K562 (cell line): Measurements from ENCODE around the gene TGFA. TPM values are rescaled to one million over a fixed set of nuclear protein-coding genes. Genes with fewer than 3 reads are reported as not detected.

Experiments
- ATAC-seq: fragments of 200-7000 bp; cut with Tn5 transposase; 3 replicates; pipeline ENCODE4 v1.9.1; 2020; ENCODE audit warnings: moderate library complexity
- BruUV-seq: library from RNA; stranded (reverse); fragments of 400-500 nt; replicated peaks from 2 replicates; lab custom pipeline; 2021; lab: Mats Ljungman, UMichigan
- CTCF ChIA-PET: fragments of 300-600 bp; formaldehyde crosslinking; extraction: SDS; loops from one replicate; lab custom pipeline; 2021; ENCODE audit warnings: low intra/inter-chr PET ratio; lab: Yijun Ruan, JAX
- POLR2A ChIA-PET: fragments of 300-600, 350-650 bp; sonication (Branson Sonifier 250); formaldehyde crosslinking; extraction: SDS; loops from one replicate; lab custom pipeline; 2021; ENCODE audit warnings: antibody characterized with exemption, inconsistent platforms; lab: Yijun Ruan, JAX
- DNase-seq, 4 experiments: peaks; one replicate each; pipeline versions ENCODE4 v3.0.0 to v3.0.0-alpha.2; 2011 to 2018; ENCODE audit warnings: low spot score in 3 of 4, mixed read lengths in 3 of 4; ENCODE audit errors: extremely low read depth in 1 of 4
- FAIRE-seq: peaks from 2 replicates; lab custom pipeline; 2011; peaks lifted over from hg19 to GRCh38; lab: Jason Lieb, UNC
- H2AFZ ChIP-seq: 2 replicates; pipeline ENCODE4 v1.6.0; 2011; ENCODE audit warnings: low read depth, low read length, control low read depth, inconsistent platforms
- H3K27ac ChIP-seq: fragments of 200-600 bp; 3 replicates; pipeline ENCODE4 v1.8.0; 2011; ENCODE audit warnings: low read depth, mild to moderate bottlenecking, control low read depth, inconsistent platforms, low read length, moderate library complexity, mixed read lengths; ENCODE audit errors: extremely low read depth
- H3K27me3 ChIP-seq, 2 experiments: fragments of 300-600 bp in 1 of 2; 2 replicates in 1 of 2; 3 replicates in 1 of 2; pipeline versions ENCODE4 v1.6.0 to v1.8.0; 2011; ENCODE audit warnings: inconsistent platforms in 2 of 2, low read length in 2 of 2, mild to moderate bottlenecking in 1 of 2, mixed read lengths in 1 of 2, moderate library complexity in 1 of 2; ENCODE audit not compliant: control insufficient read depth in 2 of 2, insufficient read depth in 2 of 2
- H3K36me3 ChIP-seq: fragments of 300-600 bp; 3 replicates; pipeline ENCODE4 v1.8.0; 2011; ENCODE audit warnings: mild to moderate bottlenecking, low read length, inconsistent platforms; ENCODE audit not compliant: control insufficient read depth, insufficient read depth
- H3K4me1 ChIP-seq, 2 experiments: fragments of 200-600 bp in 1 of 2; replicated peaks in 1 of 2; 2 replicates in 1 of 2; 3 replicates in 1 of 2; pipeline versions ENCODE4 v1.5.1 to v1.8.0; 2011; ENCODE audit warnings: inconsistent platforms in 2 of 2, low read length in 2 of 2, mild to moderate bottlenecking in 1 of 2, mixed read lengths in 1 of 2, moderate library complexity in 1 of 2; ENCODE audit not compliant: control insufficient read depth in 2 of 2, insufficient read depth in 2 of 2
- H3K4me2 ChIP-seq: 2 replicates; pipeline ENCODE4 v1.6.1; 2011; ENCODE audit warnings: low read length, control low read depth, inconsistent platforms, mixed read lengths; ENCODE audit not compliant: insufficient read depth
- H3K4me3 ChIP-seq: fragments of 200-600 bp; sonication (generic), shearing (Covaris generic); 2 replicates; pipeline ENCODE4 v1.5.1; 2016; ENCODE audit warnings: control low read depth, inconsistent platforms
- H3K79me2 ChIP-seq: fragments of 200-600 bp; 3 replicates; pipeline ENCODE4 v1.8.0; 2011; ENCODE audit warnings: low read length, inconsistent platforms; ENCODE audit not compliant: control insufficient read depth, insufficient read depth
- H3K9ac ChIP-seq, 2 experiments: 2 replicates each; pipeline versions ENCODE4 v1.6.0 to v1.6.1; 2011; ENCODE audit warnings: low read depth in 2 of 2, low read length in 2 of 2, control low read depth in 1 of 2, inconsistent platforms in 1 of 2, mild to moderate bottlenecking in 1 of 2, mixed read lengths in 1 of 2; ENCODE audit not compliant: insufficient read depth in 1 of 2
- H3K9me1 ChIP-seq: one replicate; pipeline ENCODE4 v1.6.0; 2011; ENCODE audit warnings: inconsistent platforms, mild to moderate bottlenecking, low read length, moderate library complexity; ENCODE audit not compliant: control insufficient read depth, insufficient read depth
- H3K9me3 ChIP-seq: replicated peaks from 2 replicates; pipeline ENCODE4 v1.5.1; 2011; ENCODE audit warnings: low read depth, low read length, inconsistent platforms; ENCODE audit not compliant: control insufficient read depth, insufficient read depth
- H4K20me1 ChIP-seq: replicated peaks from 2 replicates; pipeline ENCODE4 v1.6.1; 2011; ENCODE audit warnings: low read length, inconsistent platforms, mixed read lengths; ENCODE audit not compliant: control insufficient read depth, insufficient read depth
- ATF7 ChIP-seq: fragments of 450-650 bp; IDR thresholded peaks from 2 replicates; pipeline ENCODE4 v1.7.1; 2014; ENCODE audit warnings: mild to moderate bottlenecking, moderate library complexity
- CBX3 ChIP-seq, 2 experiments: IDR thresholded peaks; 1 replicate in 1 of 2; 2 replicates in 1 of 2; pipeline ENCODE4 v1.6.1; 2012; ENCODE audit warnings: inconsistent platforms in 2 of 2, low read length in 2 of 2, borderline replicate concordance in 1 of 2, control low read depth in 1 of 2
- KDM4B ChIP-seq, 2 experiments: fragments of 450-650 bp in 1 of 2; sonication (generic) in 1 of 2; IDR thresholded peaks; 2 replicates each; pipeline ENCODE4 v1.6.1; 2016 to 2017; ENCODE audit warnings: borderline replicate concordance in 2 of 2, antibody characterized with exemption in 1 of 2, low read depth in 1 of 2, mild to moderate bottlenecking in 1 of 2
- MAFG ChIP-seq: fragments of 450-650 bp; conservative IDR thresholded peaks from 2 replicates; pipeline ENCODE4 v1.6.1; 2016; ENCODE audit warnings: missing genetic modification characterization, missing compliant biosample characterization
- PHF20 ChIP-seq: fragments of 450-650 bp; IDR thresholded peaks from 2 replicates; pipeline ENCODE4 v1.6.1; 2018; ENCODE audit not compliant: partially characterized antibody
- PPARD ChIP-seq: fragments of 250-450 bp; sonication (Bioruptor Pico); IDR thresholded peaks from 2 replicates; pipeline ENCODE4 v1.8.0; 2022; ENCODE audit warnings: inconsistent platforms, mild to moderate bottlenecking, moderate library complexity
- RBM22 ChIP-seq: fragments of 200-400 bp; formaldehyde crosslinking; IDR thresholded peaks from 2 replicates; pipeline ENCODE4 v1.6.1; 2018; ENCODE audit warnings: low read length, low read depth; ENCODE audit not compliant: poor library complexity, severe bottlenecking
- ZNF384 ChIP-seq: IDR thresholded peaks from 2 replicates; pipeline ENCODE4 v1.6.1; 2012; ENCODE audit warnings: low read depth, low read length, improper control_type of control experiment
- WGBS: fragments of 100-300 bp; shearing (Covaris generic); methylation state at CpG from one replicate; pipeline ENCODE4 v1.1.6; 2016; ENCODE audit warnings: low coverage, mixed read lengths; ENCODE audit not compliant: insufficient coverage; ENCODE audit errors: missing lambda C conversion rate; 5-methylcytosine and 5-hydroxymethylcytosine counted together
- in situ Hi-C: fragments of 300-500 bp; cut with MboI; formaldehyde crosslinking; loops from 4 replicates; pipeline ENCODE4 v1.15.0; 2018; ENCODE audit warnings: inconsistent platforms, mixed read lengths
- intact Hi-C: fragments of 100-400 bp; cut with micrococcal nuclease; formaldehyde crosslinking; loops from 2 replicates; pipeline ENCODE4 v1.14.2; 2022
- polyA plus RNA-seq, 8 experiments: library from polyadenylated mRNA; depleted of rRNA in 4 of 8; stranded (reverse) in 5 of 8; unstranded in 3 of 8; fragments of >200 nt; fragmentation: Nextera tagmentation in 2 of 8; fragmentation: Illumina TruSeq in 1 of 8; extraction: Ambion mirVana in 2 of 8; extraction: Trizol in 1 of 8; gene quantifications; 2 replicates each; pipeline versions ENCODE4 v1.2.1 to v1.2.3, GENCODE V29; 2011 to 2014; ENCODE audit warnings: inconsistent platforms in 1 of 8, missing spikeins in 1 of 8
- total RNA-seq, 7 experiments: library from RNA; depleted of rRNA in 6 of 7; stranded (reverse); fragments of >200 nt in 6 of 7; fragmentation: Illumina TruSeq in 2 of 7; extraction: Trizol in 2 of 7; gene quantifications; 2 replicates each; pipeline versions ENCODE4 v1.2.1 to v1.2.3, GENCODE V29; 2011 to 2021; ENCODE audit warnings: low replicate concordance in 1 of 7
- TF ChIP-seq, protein P1 (sequence below), 2 experiments: IDR thresholded peaks; 2 replicates each; pipeline ENCODE4 v1.6.1; 2011; ENCODE audit warnings: borderline replicate concordance in 1 of 2, control low read depth in 1 of 2, low read depth in 1 of 2, low read length in 1 of 2, mild to moderate bottlenecking in 1 of 2, mixed read lengths in 1 of 2, moderate library complexity in 1 of 2; ENCODE audit not compliant: insufficient read depth in 1 of 2, insufficient read length in 1 of 2, poor library complexity in 1 of 2, severe bottlenecking in 1 of 2; ENCODE audit errors: extremely low read depth in 1 of 2
- TF ChIP-seq, protein P2 (sequence below): fragments of 250-450 bp; sonication (Bioruptor Pico); IDR thresholded peaks from 2 replicates; pipeline ENCODE4 v1.4.0; 2020; ENCODE audit warnings: mild to moderate bottlenecking, moderate library complexity
- TF ChIP-seq, protein P3 (sequence below): fragments of 250-450 bp; sonication (Bioruptor Pico); IDR thresholded peaks from 2 replicates; pipeline ENCODE4 v1.6.1; 2021; ENCODE audit warnings: mild to moderate bottlenecking

The TGFA gene
- total and polyA plus RNA-seq, 9 of the 15 experiments (the other 6 are each of a cell fraction or from before 2014, with no cell fraction given): not detected

DNA sequence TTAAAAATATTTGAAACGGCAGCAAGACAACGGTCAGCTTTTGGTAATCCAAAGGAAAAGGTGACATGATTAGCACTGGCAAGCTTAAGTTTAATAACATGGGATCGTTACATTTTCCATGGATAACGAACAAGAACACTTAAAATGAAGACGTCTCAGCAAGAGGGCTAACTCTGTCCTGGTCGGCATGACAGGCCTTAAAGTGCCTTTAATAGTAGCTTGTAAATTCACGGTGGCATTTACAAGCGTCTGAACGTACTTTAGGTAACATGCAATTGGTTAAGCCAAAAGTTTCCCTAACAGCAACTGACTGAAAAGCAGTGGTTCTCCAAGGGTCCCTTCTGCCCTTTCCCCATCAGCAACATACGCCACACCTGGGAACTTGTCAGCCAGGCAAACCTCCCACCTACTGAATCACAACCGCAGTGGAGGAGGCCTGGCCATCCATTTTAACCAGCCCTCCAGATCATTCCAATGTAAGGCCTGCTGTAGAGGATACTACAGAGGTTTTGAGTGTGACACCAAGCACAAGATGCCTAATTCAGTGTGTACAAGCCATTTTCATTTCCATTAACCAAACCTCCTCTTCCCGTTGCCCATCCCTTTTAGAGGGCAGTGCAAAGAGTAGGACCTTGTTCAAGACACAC is 4.4 kb downstream of the TGFA start:
- FAIRE-seq (no peak), DNase-seq (no peak), ATAC-seq (no peak)
- no peaks in the 10 kb centered on the region for H3K79me2 ChIP-seq
- no peaks in the 10 kb centered on the region for H3K9me3 ChIP-seq
- H4K20me1 ChIP-seq: no peaks in the 10 kb centered on the region
- H3K4me2 ChIP-seq: no peak overlapping the region
- H3K9me1 ChIP-seq: no peaks in the 10 kb centered on the region
- H2AFZ ChIP-seq: no peak overlapping the region
- ChIA-PET CTCF (no interaction called here), POLR2A (interaction anchor here (0.7 kb wide), 1 partner anchor 18 kb away, joined by 3 read pairs; no protein-coding TSS in a partner anchor)
- BruUV-seq: no TSS peak
- no peak overlapping the region for H3K27ac ChIP-seq
- H3K27me3 ChIP-seq: peaks cover 29 to 43% of the 10 kb centered on the region in 2 experiments
- H3K36me3 ChIP-seq: no peaks in the 10 kb centered on the region
- 3% methylated on average over 12 of the region's 12 CpGs for WGBS
- no peak overlapping the region for H3K9ac ChIP-seq
- in situ Hi-C loops (no loop called here), intact Hi-C loops (no loop called here)
- H3K4me1 ChIP-seq: peaks cover 0 to 12% of the 10 kb centered on the region in 2 experiments; a peak in 2 of 5 replicates
- no peak overlapping the region for H3K4me3 ChIP-seq
- TF ChIP-seq, protein P1, sequence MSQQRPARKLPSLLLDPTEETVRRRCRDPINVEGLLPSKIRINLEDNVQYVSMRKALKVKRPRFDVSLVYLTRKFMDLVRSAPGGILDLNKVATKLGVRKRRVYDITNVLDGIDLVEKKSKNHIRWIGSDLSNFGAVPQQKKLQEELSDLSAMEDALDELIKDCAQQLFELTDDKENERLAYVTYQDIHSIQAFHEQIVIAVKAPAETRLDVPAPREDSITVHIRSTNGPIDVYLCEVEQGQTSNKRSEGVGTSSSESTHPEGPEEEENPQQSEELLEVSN (IDR thresholded peaks at IDR 0.05; ENCODE audit: borderline replicate concordance in 1 of 2, extremely low read depth in 1 of 2, insufficient read depth in 1 of 2, insufficient read length in 1 of 2, low read depth in 1 of 2, low read length in 1 of 2, poor library complexity in 1 of 2, severe bottlenecking in 1 of 2): no peak
- TF ChIP-seq PHF20 (no peak), ATF7 (no peak), KDM4B (IDR thresholded peaks at IDR 0.05; ENCODE audit: borderline replicate concordance in 2 of 2, low read depth in 1 of 2) (no peak), MAFG (tag) (no peak), RBM22 (no peak), ZNF384 (no peak), CBX3 (IDR thresholded peaks at IDR 0.05; ENCODE audit: borderline replicate concordance in 1 of 2, low read length in 2 of 2) (no peak), PPARD (CRISPR knock-in tag) (no peak)
- TF ChIP-seq, protein P2, sequence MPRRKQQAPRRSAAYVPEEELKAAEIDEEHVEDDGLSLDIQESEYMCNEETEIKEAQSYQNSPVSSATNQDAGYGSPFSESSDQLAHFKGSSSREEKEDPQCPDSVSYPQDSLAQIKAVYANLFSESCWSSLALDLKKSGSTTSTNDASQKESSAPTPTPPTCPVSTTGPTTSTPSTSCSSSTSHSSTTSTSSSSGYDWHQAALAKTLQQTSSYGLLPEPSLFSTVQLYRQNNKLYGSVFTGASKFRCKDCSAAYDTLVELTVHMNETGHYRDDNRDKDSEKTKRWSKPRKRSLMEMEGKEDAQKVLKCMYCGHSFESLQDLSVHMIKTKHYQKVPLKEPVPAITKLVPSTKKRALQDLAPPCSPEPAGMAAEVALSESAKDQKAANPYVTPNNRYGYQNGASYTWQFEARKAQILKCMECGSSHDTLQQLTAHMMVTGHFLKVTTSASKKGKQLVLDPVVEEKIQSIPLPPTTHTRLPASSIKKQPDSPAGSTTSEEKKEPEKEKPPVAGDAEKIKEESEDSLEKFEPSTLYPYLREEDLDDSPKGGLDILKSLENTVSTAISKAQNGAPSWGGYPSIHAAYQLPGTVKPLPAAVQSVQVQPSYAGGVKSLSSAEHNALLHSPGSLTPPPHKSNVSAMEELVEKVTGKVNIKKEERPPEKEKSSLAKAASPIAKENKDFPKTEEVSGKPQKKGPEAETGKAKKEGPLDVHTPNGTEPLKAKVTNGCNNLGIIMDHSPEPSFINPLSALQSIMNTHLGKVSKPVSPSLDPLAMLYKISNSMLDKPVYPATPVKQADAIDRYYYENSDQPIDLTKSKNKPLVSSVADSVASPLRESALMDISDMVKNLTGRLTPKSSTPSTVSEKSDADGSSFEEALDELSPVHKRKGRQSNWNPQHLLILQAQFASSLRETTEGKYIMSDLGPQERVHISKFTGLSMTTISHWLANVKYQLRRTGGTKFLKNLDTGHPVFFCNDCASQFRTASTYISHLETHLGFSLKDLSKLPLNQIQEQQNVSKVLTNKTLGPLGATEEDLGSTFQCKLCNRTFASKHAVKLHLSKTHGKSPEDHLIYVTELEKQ: no peak
- TF ChIP-seq, protein P3, sequence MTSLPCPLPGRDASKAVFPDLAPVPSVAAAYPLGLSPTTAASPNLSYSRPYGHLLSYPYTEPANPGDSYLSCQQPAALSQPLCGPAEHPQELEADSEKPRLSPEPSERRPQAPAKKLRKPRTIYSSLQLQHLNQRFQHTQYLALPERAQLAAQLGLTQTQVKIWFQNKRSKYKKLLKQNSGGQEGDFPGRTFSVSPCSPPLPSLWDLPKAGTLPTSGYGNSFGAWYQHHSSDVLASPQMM: no peak
